T-cell (primary cell): ENCODE measurements around the gene AGTR1. TPM values are rescaled to one million over a fixed set of nuclear protein-coding genes. Genes with fewer than 3 reads are reported as not detected.

ENCODE experiments used
- ATAC-seq, 4 experiments: fragments of 200-7000 bp in 3 of 4; fragments of 150-1000 bp in 1 of 4; cut with Tn5 transposase; replicated peaks in 1 of 4; 1 replicate in 3 of 4; 2 replicates in 1 of 4; pipeline ENCODE4 v1.10.0; 2021; ENCODE audit warnings: moderate library complexity in 3 of 4, mild to moderate bottlenecking in 2 of 4, moderate number of reproducible peaks in 1 of 4
- CTCF ChIA-PET, 2 donors: fragments of 300-600 bp; sonication (Branson Sonifier 250); formaldehyde crosslinking; loops; one replicate each; lab custom pipeline; 2022; ENCODE audit warnings: antibody characterized with exemption in 2 of 2; lab: Charles Lee
- POLR2A ChIA-PET, 2 donors: fragments of 300-600 bp; sonication (Branson Sonifier 250); formaldehyde crosslinking; loops; one replicate each; lab custom pipeline; 2022; ENCODE audit warnings: antibody characterized with exemption in 2 of 2; lab: Charles Lee
- DNase-seq, 35 experiments: peaks; one replicate each; pipeline versions ENCODE4 v3.0.0 to v3.0.0-alpha.2; 2013 to 2023
- H3K27ac ChIP-seq: one replicate; pipeline ENCODE4 v1.5.1; 2013; ENCODE audit warnings: low read length
- H3K27me3 ChIP-seq, 2 experiments: replicated peaks in 1 of 2; 1 replicate in 1 of 2; 2 replicates in 1 of 2; pipeline versions ENCODE4 v1.6.1 to v1.7.0; 2013; ENCODE audit warnings: low read length in 1 of 2, mixed read lengths in 1 of 2; ENCODE audit not compliant: control insufficient read depth in 2 of 2, insufficient read depth in 2 of 2; ENCODE audit errors: extremely low read depth in 1 of 2
- H3K36me3 ChIP-seq, 2 donors: 1 replicate in 1 of 2; 2 replicates in 1 of 2; pipeline versions ENCODE4 v1.6.1 to v1.7.0; 2013; ENCODE audit warnings: low read length in 1 of 2; ENCODE audit not compliant: control insufficient read depth in 2 of 2, insufficient read depth in 1 of 2; ENCODE audit errors: extremely low read depth in 1 of 2
- H3K4me1 ChIP-seq, 2 experiments: 1 replicate in 1 of 2; 2 replicates in 1 of 2; pipeline versions ENCODE4 v1.6.1 to v1.7.0; 2013; ENCODE audit warnings: low read length in 2 of 2, mixed read lengths in 1 of 2; ENCODE audit not compliant: insufficient read depth in 2 of 2, control insufficient read depth in 1 of 2; ENCODE audit errors: extremely low read depth in 1 of 2
- H3K4me3 ChIP-seq, 2 donors: 1 replicate in 1 of 2; 2 replicates in 1 of 2; pipeline versions ENCODE4 v1.5.1 to v1.7.0; 2013; ENCODE audit warnings: mild to moderate bottlenecking in 2 of 2, low read length in 1 of 2, moderate library complexity in 1 of 2; ENCODE audit not compliant: control insufficient read depth in 1 of 2; ENCODE audit errors: extremely low read depth in 1 of 2
- H3K9me3 ChIP-seq: 2 replicates; pipeline ENCODE4 v1.7.0; 2013
- H3K27ac Mint-ChIP-seq, 2 donors: one replicate each; pipeline ENCODE4 v1.8.0; 2020 to 2021; ENCODE audit warnings: mild to moderate bottlenecking in 2 of 2, mixed read lengths in 2 of 2
- H3K27me3 Mint-ChIP-seq, 2 donors: one replicate each; pipeline ENCODE4 v1.8.0; 2021 to 2022; ENCODE audit warnings: mixed read lengths in 2 of 2
- H3K36me3 Mint-ChIP-seq: one replicate; pipeline ENCODE4 v1.8.0; 2021; ENCODE audit warnings: mixed read lengths
- H3K4me1 Mint-ChIP-seq, 3 donors: one replicate each; pipeline ENCODE4 v1.8.0; 2020 to 2022; ENCODE audit warnings: mixed read lengths in 3 of 3, mild to moderate bottlenecking in 1 of 3
- H3K4me3 Mint-ChIP-seq, 3 donors: one replicate each; pipeline ENCODE4 v1.8.0; 2020 to 2022; ENCODE audit warnings: mild to moderate bottlenecking in 3 of 3, mixed read lengths in 3 of 3, moderate library complexity in 3 of 3
- H3K9me3 Mint-ChIP-seq, 3 donors: one replicate each; pipeline ENCODE4 v1.8.0; 2020 to 2022; ENCODE audit warnings: mixed read lengths in 3 of 3
- WGBS: methylation state at CpG from one replicate; pipeline ENCODE4 v1.1.5; 2013; ENCODE audit warnings: missing lambda C conversion rate; ENCODE audit not compliant: insufficient coverage; 5-methylcytosine and 5-hydroxymethylcytosine counted together
- total RNA-seq, 35 experiments: library from RNA in 6 of 35; stranded (reverse) in 6 of 35; fragments of 120-200 nt in 1 of 35; gene quantifications; one replicate each; pipeline versions ENCODE4 v1.2.1 to v1.2.4 and lab custom pipeline; 2013 to 2026

Gene AGTR1
- total RNA-seq, 5 donors from 2014 or later (not counting 1 experiment from before 2014, with no cell fraction given), result not detected

- H3K4me1 Mint-ChIP-seq, result no peaks in the 10 kb centered on the region
- H3K4me3 ChIP-seq, result no peak overlapping the region
- DNase-seq, result no peak
- H3K27ac ChIP-seq, result no peak overlapping the region
- no peak overlapping the region for H3K4me3 Mint-ChIP-seq
- H3K36me3 Mint-ChIP-seq, result no peaks in the 10 kb centered on the region
- H3K36me3 ChIP-seq, result no peaks in the 10 kb centered on the region
- ATAC-seq, result no peak
- ChIA-PET POLR2A (no interaction called here), CTCF (no interaction called here)
- WGBS, result no CpG with 5 or more reads among the region's 5 CpGs
- H3K27ac Mint-ChIP-seq, result no peak overlapping the region
- H3K27me3 Mint-ChIP-seq, result no peaks in the 10 kb centered on the region
- no peaks in the 10 kb centered on the region for H3K27me3 ChIP-seq
- H3K9me3 ChIP-seq, result no peaks in the 10 kb centered on the region
- H3K4me1 ChIP-seq, result no peaks in the 10 kb centered on the region
- H3K9me3 Mint-ChIP-seq, result no peaks in the 10 kb centered on the region
Measured at GRCh38 chr3:148707601-148708380, 10.1 kb downstream of the AGTR1 start.

GRCh38 chr3:148708409-148708808, 10.7 kb downstream of the AGTR1 start:
- Mint-ChIP-seq H3K36me3 (no peaks in the 10 kb centered on the region), H3K4me3 (no peak overlapping the region), H3K9me3 (no peaks in the 10 kb centered on the region), H3K27me3 (no peaks in the 10 kb centered on the region), H3K27ac (no peak overlapping the region), H3K4me1 (no peaks in the 10 kb centered on the region)
- H3K27ac ChIP-seq, result no peak overlapping the region
- POLR2A ChIA-PET, result no interaction called here
- WGBS, result 57% methylated on average over 1 of the region's 5 CpGs
- no peaks in the 10 kb centered on the region for H3K4me1 ChIP-seq
- no peak overlapping the region for H3K4me3 ChIP-seq
- ATAC-seq (no peak), DNase-seq (no peak)
- H3K27me3 ChIP-seq, result no peaks in the 10 kb centered on the region
- CTCF ChIA-PET, result no interaction called here
- H3K36me3 ChIP-seq, result no peaks in the 10 kb centered on the region
- no peaks in the 10 kb centered on the region for H3K9me3 ChIP-seq

- Mint-ChIP-seq H3K27me3 (no peaks in the 10 kb centered on the region), H3K27ac (no peak overlapping the region), H3K4me3 (no peak overlapping the region), H3K4me1 (no peaks in the 10 kb centered on the region), H3K36me3 (no peaks in the 10 kb centered on the region), H3K9me3 (peaks cover 0 to 3% (median 0%) of the 10 kb centered on the region in 3 donors)
- Histone ChIP-seq H3K27ac (no peak overlapping the region), H3K4me3 (no peak overlapping the region), H3K9me3 (no peaks in the 10 kb centered on the region), H3K36me3 (no peaks in the 10 kb centered on the region), H3K27me3 (no peaks in the 10 kb centered on the region), H3K4me1 (no peaks in the 10 kb centered on the region)
- no peak for ATAC-seq
- DNase-seq, result no peak
- ChIA-PET CTCF (no interaction called here), POLR2A (no interaction called here)
- WGBS, result no CpG with 5 or more reads among the region's 2 CpGs
Measured at GRCh38 chr3:148709560-148710253, 12.0 kb downstream of the AGTR1 start.

- no peaks in the 10 kb centered on the region for H3K9me3 ChIP-seq
- Mint-ChIP-seq H3K27me3 (no peaks in the 10 kb centered on the region), H3K27ac (no peak overlapping the region), H3K4me3 (no peak overlapping the region), H3K4me1 (no peaks in the 10 kb centered on the region), H3K36me3 (no peaks in the 10 kb centered on the region), H3K9me3 (peaks cover 0 to 3% (median 0%) of the 10 kb centered on the region in 3 donors)
- CTCF ChIA-PET, result no interaction called here
- no peak for ATAC-seq
- no peaks in the 10 kb centered on the region for H3K27me3 ChIP-seq
- DNase-seq, result no peak
- H3K4me1 ChIP-seq, result no peaks in the 10 kb centered on the region
- 67% methylated on average over 1 of the region's 2 CpGs for WGBS
- POLR2A ChIA-PET, result no interaction called here
- H3K36me3 ChIP-seq, result no peaks in the 10 kb centered on the region
- no peak overlapping the region for H3K4me3 ChIP-seq
- H3K27ac ChIP-seq, result no peak overlapping the region
Measured at GRCh38 chr3:148710665-148711064, 13.0 kb downstream of the AGTR1 start.

GRCh38 chr3:148711981-148712666, 14.4 kb downstream of the AGTR1 start:
- Mint-ChIP-seq H3K27me3 (no peaks in the 10 kb centered on the region), H3K27ac (no peak overlapping the region), H3K4me3 (no peak overlapping the region), H3K4me1 (no peaks in the 10 kb centered on the region), H3K36me3 (no peaks in the 10 kb centered on the region), H3K9me3 (peaks cover 0 to 3% (median 0%) of the 10 kb centered on the region in 3 donors)
- no peaks in the 10 kb centered on the region for H3K36me3 ChIP-seq
- DNase-seq (no peak), ATAC-seq (no peak)
- H3K27me3 ChIP-seq, result no peaks in the 10 kb centered on the region
- no peaks in the 10 kb centered on the region for H3K4me1 ChIP-seq
- POLR2A ChIA-PET, result no interaction called here
- WGBS, result no CpG with 5 or more reads among the region's 1 CpG
- no peaks in the 10 kb centered on the region for H3K9me3 ChIP-seq
- no peak overlapping the region for H3K27ac ChIP-seq
- no peak overlapping the region for H3K4me3 ChIP-seq
- CTCF ChIA-PET, result no interaction called here

GRCh38 chr3:148714521-148714920, 16.8 kb downstream of the AGTR1 start:
- Histone ChIP-seq H3K9me3 (no peaks in the 10 kb centered on the region), H3K27ac (no peak overlapping the region), H3K36me3 (no peaks in the 10 kb centered on the region), H3K27me3 (no peaks in the 10 kb centered on the region), H3K4me3 (no peak overlapping the region), H3K4me1 (no peaks in the 10 kb centered on the region)
- H3K27ac Mint-ChIP-seq, result no peak overlapping the region
- ChIA-PET CTCF (no interaction called here), POLR2A (no interaction called here)
- no peak for ATAC-seq
- 67% methylated on average over 1 of the region's 1 CpG for WGBS
- H3K36me3 Mint-ChIP-seq, result no peaks in the 10 kb centered on the region
- no peak overlapping the region for H3K4me3 Mint-ChIP-seq
- H3K9me3 Mint-ChIP-seq, result peaks cover 0 to 3% (median 0%) of the 10 kb centered on the region in 3 donors
- H3K4me1 Mint-ChIP-seq, result no peaks in the 10 kb centered on the region
- H3K27me3 Mint-ChIP-seq, result no peaks in the 10 kb centered on the region
- no peak for DNase-seq
